GM12872 (cell line): ENCODE data around the gene ANKRD49.

Experiments used
- CTCF ChIP-seq: IDR thresholded peaks from 3 replicates; pipeline ENCODE4 v1.5.1; 2011; ENCODE audit warnings: low read depth, mild to moderate bottlenecking, low read length, moderate library complexity; ENCODE audit not compliant: insufficient read depth

The ANKRD49 gene

DNA sequence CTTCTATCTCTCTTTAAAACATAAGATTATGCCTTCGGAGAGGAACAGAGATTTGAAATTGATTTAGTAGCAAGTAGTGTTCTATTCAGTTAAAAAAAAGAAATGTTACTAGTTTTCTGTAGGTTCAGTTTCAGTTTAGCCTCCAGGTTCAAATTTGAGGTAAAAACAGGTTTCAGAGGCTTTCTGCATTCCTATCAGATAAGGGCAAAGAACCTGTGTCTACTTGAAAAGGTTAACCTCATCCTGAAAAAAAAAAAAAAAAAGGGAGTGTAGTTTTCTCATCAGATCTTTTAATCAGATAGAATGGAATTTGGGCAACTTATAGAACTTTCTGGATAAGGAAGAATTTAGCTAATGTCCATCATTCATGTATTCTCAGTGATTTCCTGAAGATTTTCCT lies 30.6 kb downstream of the ANKRD49 start:
- TF ChIP-seq CTCF, result no peak

DNA sequence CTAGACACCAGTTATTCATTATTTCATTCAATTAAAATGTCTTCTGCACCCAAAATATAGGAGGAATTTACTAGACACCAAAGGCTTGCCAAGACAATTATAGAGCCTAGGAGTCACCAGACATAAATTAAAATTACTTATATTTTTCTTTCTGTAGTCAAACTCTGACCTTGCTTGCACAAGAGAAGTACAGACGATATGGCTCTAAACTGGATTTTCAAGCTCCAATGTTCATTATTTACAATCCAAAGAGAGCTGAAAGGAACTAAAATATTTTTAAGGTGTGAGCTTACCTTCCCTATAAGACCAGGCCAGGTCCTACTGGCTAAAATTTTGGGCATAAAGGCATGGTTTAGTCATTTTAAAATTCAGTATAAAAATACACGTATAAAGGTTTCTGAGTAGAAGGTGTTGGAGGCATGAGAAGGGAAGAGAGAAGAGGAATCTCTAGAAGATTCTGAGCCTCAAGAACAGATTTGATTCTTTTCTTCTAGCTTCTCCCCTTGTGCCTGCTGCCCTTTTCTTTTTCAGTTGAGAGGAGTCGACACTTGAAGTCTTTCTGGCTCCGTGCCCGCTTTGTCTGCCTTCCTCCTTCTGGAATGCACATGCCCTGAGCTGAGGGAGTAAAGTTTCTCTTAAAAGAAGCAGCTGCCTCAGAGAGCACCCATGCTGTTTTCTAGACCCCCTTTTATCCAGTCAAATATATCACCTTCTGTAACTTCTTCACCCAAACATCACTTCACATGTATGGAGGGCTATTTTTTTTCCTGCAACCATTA lies 32.0 kb downstream of the ANKRD49 start:
- no peak for TF ChIP-seq CTCF

DNA sequence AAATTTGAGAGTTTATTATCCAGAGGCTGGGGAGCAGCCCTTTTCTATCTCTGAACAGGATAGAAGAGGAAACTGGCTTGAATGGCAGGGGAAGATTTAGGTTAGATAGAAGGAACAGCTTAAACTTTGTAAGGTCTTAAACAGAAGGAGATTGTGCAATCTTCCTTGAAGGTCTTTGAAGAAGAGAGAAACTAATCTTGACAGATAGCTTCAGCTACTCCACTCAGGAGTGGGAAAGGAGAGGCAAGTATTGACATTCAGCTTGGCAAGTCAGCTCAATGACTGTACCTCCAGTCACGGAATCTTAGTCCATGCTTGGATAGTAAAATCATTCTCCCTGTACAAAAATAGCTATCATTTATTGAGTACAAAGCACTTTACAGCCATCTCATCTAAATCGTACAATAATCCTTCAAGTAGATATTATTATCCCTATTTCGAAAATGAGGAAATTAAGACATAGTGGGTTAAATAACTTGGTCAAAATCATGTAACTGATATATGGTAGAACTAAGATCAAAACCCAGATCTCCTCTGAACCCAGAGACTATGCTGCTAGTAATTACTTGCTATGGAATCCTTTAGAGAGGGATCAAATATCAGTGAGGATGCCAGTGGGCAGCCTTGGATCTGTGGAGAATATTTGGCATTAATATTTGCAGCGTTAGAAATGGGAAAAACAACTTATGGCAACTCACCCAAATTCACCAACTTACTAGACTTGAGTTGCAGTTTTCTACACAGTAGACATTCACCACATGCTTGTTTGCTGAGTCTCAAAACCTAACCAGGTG lies 33.1 kb downstream of the ANKRD49 start:
- TF ChIP-seq CTCF, result no peak

GRCh38 chr11:94528551-94528950 lies 34.8 kb downstream of the ANKRD49 start:
- no peak for TF ChIP-seq CTCF

DNA sequence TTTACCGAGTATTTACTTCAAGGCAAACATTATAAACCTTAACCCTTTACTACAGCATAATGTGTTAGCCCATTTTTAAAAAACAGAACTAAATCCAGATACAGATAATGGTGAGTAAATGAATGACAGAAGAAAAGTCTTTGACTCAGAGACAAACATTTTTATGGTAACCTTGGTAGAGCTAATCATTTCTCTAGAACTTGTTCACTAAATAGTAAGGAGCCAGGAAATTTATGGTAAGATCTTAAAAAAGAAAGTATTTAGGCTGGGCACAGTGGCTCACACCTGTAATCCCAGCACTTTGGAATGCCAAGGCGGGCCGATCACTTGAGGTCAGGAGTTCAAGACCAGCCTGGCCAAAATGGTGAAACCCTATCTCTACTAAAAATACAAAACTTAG lies 38.4 kb downstream of the ANKRD49 start:
- no peak for TF ChIP-seq CTCF

GRCh38 chr11:94533206-94533605 lies 39.4 kb downstream of the ANKRD49 start:
- no peak for TF ChIP-seq CTCF

DNA sequence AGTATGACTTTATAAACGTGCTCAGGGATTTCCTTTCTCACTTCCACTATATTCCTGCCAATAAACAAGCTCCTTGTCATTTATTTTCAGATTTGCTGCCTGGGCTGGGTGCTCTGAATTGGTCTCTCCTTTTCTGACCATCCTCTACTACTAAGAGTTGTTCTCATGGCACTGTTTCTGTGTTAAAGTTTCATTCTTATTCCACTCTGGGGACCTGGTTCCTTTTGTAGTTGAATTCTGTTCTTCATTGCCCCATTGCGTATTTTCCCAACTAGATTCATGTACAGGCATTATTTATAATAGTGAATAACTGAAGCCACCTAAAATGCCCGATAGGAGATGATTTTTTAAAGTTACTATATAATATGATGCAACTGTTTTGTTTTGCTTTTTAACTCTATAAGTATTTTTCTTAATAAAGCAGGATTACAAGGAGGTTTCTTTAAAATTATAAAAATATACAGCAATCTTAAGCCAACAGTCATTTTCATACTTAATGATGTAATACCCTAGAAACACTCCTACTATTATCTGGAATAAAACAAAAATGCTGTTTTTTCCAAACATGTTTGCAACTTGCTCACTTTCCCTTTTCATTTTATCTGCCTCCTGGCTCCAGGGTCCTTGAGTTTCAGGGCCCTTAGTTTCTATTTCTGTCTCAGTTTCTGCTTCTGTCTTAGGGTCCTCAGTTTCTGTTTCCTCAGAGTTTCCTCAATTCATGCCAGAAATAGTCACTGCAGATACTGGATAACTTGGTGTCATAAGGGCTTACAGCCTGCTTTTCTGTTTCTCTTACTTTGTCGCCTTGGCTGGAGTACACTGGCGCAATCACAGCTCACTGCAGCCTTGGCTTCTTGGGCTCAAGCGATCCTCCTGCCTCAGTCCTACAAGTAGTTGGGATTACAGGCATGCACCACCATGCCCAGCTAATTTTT lies 40.2 kb downstream of the ANKRD49 start:
- no peak for TF ChIP-seq CTCF
